Measurements from ENCODE around the gene CSHL1.

DNA sequence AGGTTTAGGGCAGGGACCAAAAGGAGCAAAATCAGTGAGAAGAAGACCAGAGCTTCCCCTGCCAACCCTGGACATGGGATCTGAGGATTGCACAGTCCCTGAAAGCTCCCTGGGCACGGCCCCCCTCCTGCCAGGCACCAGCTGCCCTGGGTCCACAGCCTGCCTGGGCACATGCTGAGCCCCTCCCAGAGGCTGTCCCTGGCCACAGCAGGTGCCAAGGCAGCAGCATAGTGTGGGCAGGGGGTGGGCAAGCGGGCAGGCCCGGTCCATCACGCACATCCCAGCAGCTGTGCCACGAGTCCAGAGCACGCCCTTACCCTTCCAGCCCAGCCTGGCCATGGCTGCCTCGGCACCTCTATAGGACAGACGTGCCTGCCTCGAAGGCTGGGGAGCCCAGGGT lies 48.9 kb upstream of the CSHL1 start:
- TF ChIP-seq, protein P1, sequence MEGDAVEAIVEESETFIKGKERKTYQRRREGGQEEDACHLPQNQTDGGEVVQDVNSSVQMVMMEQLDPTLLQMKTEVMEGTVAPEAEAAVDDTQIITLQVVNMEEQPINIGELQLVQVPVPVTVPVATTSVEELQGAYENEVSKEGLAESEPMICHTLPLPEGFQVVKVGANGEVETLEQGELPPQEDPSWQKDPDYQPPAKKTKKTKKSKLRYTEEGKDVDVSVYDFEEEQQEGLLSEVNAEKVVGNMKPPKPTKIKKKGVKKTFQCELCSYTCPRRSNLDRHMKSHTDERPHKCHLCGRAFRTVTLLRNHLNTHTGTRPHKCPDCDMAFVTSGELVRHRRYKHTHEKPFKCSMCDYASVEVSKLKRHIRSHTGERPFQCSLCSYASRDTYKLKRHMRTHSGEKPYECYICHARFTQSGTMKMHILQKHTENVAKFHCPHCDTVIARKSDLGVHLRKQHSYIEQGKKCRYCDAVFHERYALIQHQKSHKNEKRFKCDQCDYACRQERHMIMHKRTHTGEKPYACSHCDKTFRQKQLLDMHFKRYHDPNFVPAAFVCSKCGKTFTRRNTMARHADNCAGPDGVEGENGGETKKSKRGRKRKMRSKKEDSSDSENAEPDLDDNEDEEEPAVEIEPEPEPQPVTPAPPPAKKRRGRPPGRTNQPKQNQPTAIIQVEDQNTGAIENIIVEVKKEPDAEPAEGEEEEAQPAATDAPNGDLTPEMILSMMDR (IDR thresholded peaks at IDR 0.05; ENCODE audit: insufficient read depth, low read depth, low read length), result no peak
- TF ChIP-seq EZH2 (IDR thresholded peaks at IDR 0.05; ENCODE audit: insufficient read depth, low read length), result no peak
